BJ (cell line): ENCODE measurements around the gene HNRNPA2B1. TPM values are rescaled to one million over a fixed set of nuclear protein-coding genes. Genes with fewer than 3 reads are reported as not detected.
"Not testable (repeated sequence)": the region's sequence is repeated elsewhere in the genome, so short reads cannot be mapped to it uniquely, and the experiment has no call there.

ENCODE experiments used
- CTCF ChIA-PET: fragments of 350-600 bp; formaldehyde crosslinking; extraction: SDS; loops from one replicate; lab custom pipeline; 2021; ENCODE audit warnings: antibody characterized with exemption, inconsistent platforms; lab: Yijun Ruan, JAX
- POLR2A ChIA-PET: fragments of 300-600 bp; sonication (Branson Sonifier 250); formaldehyde crosslinking; extraction: SDS; loops from one replicate; lab custom pipeline; 2021; ENCODE audit warnings: antibody characterized with exemption; lab: Charles Lee
- DNase-seq: peaks from one replicate; pipeline ENCODE4 v3.0.0-alpha.2; 2011; ENCODE audit warnings: low read depth
- H3K27me3 ChIP-seq: 2 replicates; pipeline ENCODE4 v1.6.0; 2011; ENCODE audit warnings: low read length; ENCODE audit not compliant: control insufficient read depth, insufficient read depth
- H3K36me3 ChIP-seq: 2 replicates; pipeline ENCODE4 v1.5.1; 2011; ENCODE audit warnings: low read length; ENCODE audit not compliant: control insufficient read depth, insufficient read depth
- H3K4me3 ChIP-seq: 2 replicates; pipeline ENCODE4 v1.5.1; 2011; ENCODE audit warnings: low read depth, mild to moderate bottlenecking, control low read depth, low read length
- polyA plus RNA-seq: library from polyadenylated mRNA; depleted of rRNA; stranded (reverse); fragments of >200 nt; gene quantifications from 2 replicates; pipeline ENCODE4 v1.2.3, GENCODE V29; 2011
- TF ChIP-seq, protein P1 (sequence below): IDR thresholded peaks from 2 replicates; pipeline ENCODE4 v1.5.1; 2011; ENCODE audit warnings: low read depth, mild to moderate bottlenecking, control low read depth, inconsistent platforms, low read length, moderate library complexity; ENCODE audit not compliant: insufficient read depth

Gene HNRNPA2B1
- polyA plus RNA-seq, 1 experiment: 139 TPM

DNA sequence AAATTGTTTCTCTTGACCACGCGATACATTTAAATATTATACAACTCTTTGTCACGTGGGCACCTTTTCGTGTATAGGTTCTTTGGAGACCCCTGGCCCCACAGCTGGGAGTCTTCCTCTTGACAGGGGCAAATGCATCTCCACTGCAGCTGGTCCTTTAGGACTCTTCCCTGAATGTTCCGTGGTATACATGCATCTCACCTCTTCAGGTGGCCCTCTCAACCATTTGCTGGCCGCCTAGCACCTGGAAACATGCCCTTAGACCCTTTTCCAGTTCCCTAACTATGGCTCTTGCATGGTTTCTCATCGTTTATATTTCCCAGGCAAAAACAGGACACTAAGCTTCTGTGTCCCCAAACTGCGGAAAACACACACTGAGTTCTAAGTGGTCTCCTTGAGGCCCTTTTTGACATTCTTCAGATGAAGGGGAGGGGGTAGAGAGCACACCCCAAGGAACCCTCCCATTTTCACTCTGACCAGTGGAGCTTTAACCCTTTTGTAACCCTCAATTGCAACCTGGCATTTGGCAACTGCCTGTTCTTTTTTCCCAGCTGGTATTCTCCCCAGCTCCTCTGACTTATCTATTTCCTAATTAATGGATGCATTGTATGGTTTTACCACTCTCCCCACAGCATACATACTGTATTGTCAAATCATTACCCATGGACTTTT lies 20.6 kb downstream of the HNRNPA2B1 start:
- Histone ChIP-seq H3K27me3 (no peaks in the 10 kb centered on the region), H3K4me3 (no peak overlapping the region), H3K36me3 (no peaks in the 10 kb centered on the region)
- TF ChIP-seq, protein P1, sequence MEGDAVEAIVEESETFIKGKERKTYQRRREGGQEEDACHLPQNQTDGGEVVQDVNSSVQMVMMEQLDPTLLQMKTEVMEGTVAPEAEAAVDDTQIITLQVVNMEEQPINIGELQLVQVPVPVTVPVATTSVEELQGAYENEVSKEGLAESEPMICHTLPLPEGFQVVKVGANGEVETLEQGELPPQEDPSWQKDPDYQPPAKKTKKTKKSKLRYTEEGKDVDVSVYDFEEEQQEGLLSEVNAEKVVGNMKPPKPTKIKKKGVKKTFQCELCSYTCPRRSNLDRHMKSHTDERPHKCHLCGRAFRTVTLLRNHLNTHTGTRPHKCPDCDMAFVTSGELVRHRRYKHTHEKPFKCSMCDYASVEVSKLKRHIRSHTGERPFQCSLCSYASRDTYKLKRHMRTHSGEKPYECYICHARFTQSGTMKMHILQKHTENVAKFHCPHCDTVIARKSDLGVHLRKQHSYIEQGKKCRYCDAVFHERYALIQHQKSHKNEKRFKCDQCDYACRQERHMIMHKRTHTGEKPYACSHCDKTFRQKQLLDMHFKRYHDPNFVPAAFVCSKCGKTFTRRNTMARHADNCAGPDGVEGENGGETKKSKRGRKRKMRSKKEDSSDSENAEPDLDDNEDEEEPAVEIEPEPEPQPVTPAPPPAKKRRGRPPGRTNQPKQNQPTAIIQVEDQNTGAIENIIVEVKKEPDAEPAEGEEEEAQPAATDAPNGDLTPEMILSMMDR: no peak
- CTCF ChIA-PET: interaction anchor here (0.6 to 1.0 kb wide), 3 partner anchors 19 to 327 kb away, joined by 3 read pairs; no protein-coding TSS in a partner anchor
- POLR2A ChIA-PET: interaction anchor here (0.7 kb wide), 2 partner anchors 22 to 33 kb away, joined by 3 to 7 read pairs; no protein-coding TSS in a partner anchor
- no peak for DNase-seq

GRCh38 chr7:26179422-26179821 lies 21.1 kb downstream of the HNRNPA2B1 start:
- TF ChIP-seq, protein P1: no peak
- no peak overlapping the region for H3K4me3 ChIP-seq
- no peak for DNase-seq
- H3K27me3 ChIP-seq: no peaks in the 10 kb centered on the region
- POLR2A ChIA-PET: no interaction called here
- CTCF ChIA-PET: interaction anchor here (0.6 to 1.0 kb wide), 2 partner anchors 18 to 327 kb away, joined by 3 read pairs; no protein-coding TSS in a partner anchor
- H3K36me3 ChIP-seq: no peaks in the 10 kb centered on the region

- POLR2A ChIA-PET: no interaction called here
- TF ChIP-seq, protein P1: no peak
- H3K36me3 ChIP-seq: no peaks in the 10 kb centered on the region
These were observed 22.1 kb downstream of the HNRNPA2B1 start for GRCh38 chr7:26178272-26178960.

GRCh38 chr7:26177269-26177668 lies 23.3 kb downstream of the HNRNPA2B1 start:
- DNase-seq, H3K4me3 ChIP-seq, POLR2A ChIA-PET, CTCF ChIA-PET, H3K36me3 ChIP-seq, H3K27me3 ChIP-seq: not testable (repeated sequence)

More at GRCh38 chr7:26178272-26178960, 22.1 kb downstream of the HNRNPA2B1 start:
- no peak for DNase-seq
- CTCF ChIA-PET: no interaction called here
- Histone ChIP-seq H3K27me3 (no peaks in the 10 kb centered on the region), H3K4me3 (no peak overlapping the region)

DNA sequence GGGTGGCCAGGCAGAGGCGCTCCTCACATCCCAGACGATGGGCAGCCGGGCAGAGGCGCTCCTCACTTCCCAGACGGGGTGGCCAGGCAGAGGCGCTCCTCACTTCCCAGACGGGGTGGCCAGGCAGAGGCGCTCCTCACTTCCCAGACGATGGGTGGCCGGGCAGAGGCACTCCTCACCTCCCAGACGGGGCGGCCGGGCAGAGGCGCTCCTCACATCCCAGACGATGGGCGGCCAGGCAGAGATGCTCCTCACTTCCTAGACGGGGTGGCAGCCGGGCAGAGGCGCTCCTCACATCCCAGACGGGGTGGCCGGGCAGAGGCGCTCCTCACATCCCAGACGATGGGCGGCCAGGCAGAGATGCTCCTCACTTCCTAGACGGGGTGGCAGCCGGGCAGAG lies 23.9 kb downstream of the HNRNPA2B1 start:
- H3K27me3 ChIP-seq, H3K36me3 ChIP-seq, POLR2A ChIA-PET, CTCF ChIA-PET, H3K4me3 ChIP-seq, DNase-seq: not testable (repeated sequence)

- POLR2A ChIA-PET, H3K36me3 ChIP-seq, H3K27me3 ChIP-seq, CTCF ChIA-PET, H3K4me3 ChIP-seq, DNase-seq: not testable (repeated sequence)
These were observed 24.6 kb downstream of the HNRNPA2B1 start for GRCh38 chr7:26175903-26176302.
